ENCODE data around the gene PPM1B.
"Not testable (repeated sequence)": the region's sequence is repeated elsewhere in the genome, so short reads cannot be mapped to it uniquely, and the experiment has no call there.

The PPM1B gene

DNA sequence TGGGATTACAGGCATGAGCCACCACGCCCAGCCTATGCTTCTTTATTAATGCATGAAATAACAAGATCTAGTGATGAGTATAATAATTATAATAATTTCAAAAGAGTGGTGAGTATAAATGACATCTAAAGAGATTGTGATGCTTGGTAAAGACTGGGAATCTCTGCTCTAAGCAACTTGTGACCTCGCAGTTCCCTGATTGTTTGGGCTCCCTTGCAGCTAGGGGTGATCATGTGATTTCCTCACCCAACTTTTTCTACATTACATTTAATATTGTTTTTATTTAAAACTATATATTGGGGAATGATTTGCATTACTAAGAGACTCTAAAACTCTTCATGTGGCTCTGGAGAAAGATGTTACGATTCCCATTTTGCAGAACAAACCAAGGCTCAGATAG lies 4.1 kb upstream of the PPM1B start:
- DNase-seq: no peak

DNA sequence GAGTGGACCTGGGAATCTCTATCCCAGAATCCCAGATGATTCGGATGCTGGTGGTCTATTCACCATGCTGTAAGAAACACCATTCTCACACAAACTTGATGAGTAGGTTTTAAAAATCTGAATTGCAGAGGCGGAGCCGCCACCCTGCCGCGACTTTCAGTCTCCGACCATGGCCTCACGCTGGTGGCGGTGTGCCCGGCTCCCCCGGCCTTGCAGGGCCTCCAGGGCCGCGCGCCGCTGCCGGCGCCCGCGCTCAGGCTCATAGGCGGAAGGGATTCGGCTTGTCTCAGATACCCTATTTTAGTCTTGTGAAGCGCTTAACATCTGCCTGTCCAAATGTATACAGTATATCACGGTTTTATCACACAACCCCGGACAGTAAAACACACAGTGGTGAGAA lies 2.6 kb upstream of the PPM1B start:
- no peak for DNase-seq

DNA sequence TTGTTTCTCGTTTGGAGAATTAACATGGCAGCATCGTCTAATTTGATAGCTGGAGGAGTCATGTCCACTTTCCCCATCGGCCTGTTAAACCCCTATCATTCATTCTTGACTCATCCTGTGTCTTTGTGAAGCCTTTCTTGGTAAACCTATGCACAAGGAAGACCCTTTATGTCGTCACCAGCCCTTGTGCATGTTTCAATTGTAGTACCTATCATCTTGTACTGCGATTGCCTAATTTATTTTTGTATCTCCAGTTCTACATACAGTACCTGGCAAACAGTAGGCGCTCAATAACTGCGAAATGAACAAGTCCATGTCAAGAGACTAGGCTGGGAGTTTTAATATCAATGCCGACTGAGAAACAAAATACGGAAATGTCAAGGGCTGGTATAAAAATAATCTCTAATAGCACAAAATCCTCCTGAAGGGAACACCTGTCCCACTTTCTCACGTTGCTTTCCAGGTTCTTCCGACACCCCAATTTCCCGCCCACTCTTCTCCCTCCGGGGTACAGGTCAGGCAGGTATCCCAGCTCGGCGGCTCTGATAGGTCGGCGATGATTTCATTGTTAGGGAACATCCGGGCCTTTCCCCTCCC lies 1.3 kb upstream of the PPM1B start:
- no peak for DNase-seq

DNA sequence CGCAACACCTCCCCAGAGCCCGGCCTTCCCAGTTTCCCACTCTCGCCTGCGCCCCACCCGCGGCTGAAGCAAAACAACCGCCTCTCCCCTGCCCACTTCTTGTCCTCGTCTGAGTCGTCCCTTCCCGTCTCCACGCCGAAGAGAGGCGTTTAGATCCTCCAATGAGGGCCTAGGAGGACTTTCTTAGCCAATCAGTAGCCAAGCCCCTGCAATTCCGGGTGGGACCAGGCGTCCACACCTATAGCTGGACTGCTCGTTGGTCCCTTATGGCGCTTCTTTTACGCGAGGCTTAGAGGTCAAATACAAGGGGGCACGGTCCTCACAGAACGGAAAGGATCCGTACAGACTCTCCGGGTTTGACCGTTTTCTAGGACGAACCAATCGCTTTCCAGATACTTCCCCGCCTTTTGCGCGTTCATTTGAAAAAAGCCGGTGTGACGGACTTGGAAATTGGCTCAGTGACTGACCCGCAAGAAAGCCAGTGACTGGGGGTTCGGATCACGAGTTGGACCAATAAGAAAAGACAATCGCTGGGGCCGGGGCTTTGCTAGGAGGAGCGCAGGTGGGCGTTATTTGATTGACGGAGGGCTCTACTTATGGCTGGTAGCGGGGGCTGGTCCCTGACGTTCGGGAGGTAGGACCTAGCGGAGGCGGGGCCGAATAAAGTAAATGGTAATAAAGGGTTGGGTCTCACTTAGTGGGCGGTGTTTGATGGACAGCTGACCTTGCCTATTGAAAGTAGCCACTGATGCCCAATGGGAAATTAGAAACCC lies 581 bp upstream of the PPM1B start:
- peak; percentile 100 for DNase-seq

DNA sequence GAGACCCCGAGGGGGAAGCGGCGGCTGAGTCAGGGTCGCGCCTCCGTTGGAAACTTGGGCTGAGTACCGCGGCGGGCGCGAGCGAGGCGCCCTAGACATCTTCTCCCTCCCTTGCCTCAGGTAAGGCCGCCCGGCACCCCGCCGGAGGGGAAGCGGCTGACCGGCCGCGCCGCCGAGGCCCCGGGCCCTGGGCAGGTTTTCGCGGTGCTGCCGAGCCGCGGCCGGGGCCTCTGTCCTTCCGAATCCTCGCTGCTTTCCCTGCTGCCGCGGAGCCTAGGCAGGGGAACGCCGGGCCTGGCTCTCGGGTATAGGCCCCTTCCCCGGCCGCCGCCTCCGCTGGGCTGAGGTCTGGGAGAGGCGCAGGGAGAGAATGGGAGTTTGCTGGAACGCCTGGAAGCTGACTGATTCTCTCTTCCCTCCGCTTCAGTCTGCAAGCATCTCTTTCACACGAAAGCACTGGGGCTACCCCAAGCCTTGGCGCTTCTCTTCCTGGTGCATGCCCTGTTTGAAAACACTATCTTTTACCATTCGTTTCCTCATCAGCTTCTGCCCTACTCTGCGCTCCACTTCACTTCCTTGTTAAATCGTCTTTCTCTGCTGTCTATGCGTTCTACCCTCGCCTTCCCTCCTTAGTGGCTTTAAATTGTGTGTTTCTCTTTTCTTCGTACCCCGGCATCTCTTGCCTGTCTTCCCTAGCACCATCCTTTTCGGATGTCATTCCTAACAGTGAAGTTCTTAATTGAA lies 652 bp downstream of the PPM1B start:
- DNase-seq: no peak

DNA sequence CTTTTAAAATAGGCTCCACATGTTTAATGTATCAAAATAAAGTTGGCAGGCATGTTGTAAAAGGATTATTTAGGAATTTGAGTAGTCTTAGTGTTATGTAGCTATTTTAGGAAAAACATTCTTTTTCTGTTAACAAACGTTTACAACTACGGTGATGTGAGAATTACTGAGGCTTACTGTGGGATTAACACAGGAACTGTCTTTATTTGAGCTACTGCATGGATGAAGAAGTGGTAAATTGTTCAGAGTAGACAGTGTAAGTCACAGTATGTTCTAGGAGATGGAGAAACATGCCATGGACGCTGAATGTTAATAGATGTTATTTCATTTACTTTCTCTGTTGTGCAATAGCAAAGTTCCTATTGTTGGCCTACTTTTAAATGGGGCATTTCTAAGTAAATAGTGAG lies 1.6 kb downstream of the PPM1B start:
- no peak for DNase-seq

DNA sequence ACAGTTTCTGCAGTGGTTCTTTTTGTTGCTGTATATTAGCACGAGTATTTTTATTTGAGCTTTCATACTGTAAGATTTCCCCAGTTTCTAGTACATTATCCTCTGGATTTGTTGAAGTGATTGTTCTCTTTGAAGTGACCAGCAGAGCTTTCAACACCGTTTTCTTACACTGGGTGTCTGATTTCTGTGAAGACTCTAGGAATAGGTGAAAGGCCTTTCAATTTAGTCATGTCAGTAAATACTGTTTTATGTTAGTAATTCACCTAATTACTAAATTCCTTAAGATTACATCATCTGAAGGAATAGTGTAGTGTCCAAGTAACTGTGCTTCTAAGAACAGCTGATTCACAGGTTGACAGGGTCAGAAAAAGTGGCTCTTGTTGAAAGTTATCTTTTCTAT lies 2.3 kb downstream of the PPM1B start:
- DNase-seq: no peak

DNA sequence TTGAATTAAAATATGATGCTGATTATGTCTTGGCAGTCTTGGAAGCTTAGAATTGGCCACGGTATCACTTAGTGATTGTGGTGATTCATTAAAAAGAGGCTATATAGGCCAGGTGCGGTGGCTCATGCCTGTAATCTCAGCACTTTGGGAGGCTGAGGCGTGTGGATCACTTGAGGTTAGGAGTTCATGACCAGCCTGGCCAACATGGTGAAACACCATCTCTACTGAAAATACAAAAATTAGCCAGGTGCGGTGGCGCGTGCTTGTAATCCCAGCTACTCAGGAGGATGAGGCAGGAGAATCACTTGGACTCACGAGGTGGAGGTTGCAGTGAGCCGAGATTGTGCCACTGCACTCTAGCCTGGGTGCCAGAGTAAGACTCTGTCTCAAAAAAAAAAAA lies 2.8 kb downstream of the PPM1B start:
- not testable (repeated sequence) for DNase-seq

DNA sequence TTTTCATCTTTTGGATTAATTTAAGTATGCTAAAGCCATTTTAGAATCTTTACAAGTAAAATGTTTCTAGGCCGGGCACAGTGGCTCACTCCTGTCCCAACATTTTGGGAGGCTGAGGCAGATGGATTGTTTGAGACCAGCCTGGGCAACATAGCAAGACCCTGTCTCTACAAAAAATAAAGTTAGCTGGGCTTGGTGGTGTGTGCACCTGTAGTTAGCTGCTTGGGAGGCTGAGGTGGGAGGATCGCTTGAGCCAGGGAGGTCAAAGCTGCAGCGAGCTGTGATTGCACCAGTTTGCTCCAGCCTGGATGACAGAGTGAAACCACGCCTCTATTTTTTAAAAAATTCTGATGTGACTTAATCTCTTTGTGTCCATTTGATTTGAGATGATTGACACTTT lies 3.9 kb downstream of the PPM1B start:
- DNase-seq: no peak

DNA sequence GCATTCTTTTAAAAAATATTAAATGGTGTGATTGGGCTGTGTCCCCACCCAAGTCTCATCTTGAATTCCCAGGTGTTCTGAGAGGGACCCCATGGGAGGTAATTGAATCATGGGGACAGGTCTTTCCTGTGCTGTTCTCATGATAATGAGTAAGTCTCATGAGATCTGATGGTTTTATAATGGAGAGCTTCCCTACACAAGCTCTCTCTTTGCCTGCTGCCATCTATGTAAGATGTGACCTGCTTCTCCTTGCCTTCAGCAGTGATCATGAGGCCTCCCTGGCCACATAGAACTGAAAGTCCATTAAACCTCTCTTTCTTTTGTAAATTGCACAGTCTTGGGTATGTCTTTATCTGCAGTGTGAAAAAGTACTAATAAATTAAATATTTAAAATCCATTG lies 10.3 kb downstream of the PPM1B start:
- no peak for DNase-seq

DNA sequence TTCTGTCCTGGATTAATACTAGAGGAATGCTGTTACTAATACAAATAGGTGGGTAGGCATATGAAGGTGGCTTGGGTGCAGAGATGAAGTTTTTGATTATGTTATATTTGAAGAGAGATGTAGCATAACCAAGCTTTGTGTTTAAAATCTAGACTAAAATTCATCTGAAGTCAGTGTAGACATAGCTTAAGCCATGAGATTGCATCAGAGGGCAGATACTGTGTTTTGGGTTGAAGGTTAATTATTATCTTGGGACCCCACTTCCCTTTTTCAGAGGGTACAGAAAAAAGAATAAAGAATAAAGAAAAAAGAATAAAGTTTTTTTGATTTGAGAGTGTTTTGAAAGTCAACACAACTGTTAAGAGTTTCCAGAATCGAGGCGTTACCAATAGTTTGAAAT lies 13.0 kb downstream of the PPM1B start:
- DNase-seq: no peak

DNA sequence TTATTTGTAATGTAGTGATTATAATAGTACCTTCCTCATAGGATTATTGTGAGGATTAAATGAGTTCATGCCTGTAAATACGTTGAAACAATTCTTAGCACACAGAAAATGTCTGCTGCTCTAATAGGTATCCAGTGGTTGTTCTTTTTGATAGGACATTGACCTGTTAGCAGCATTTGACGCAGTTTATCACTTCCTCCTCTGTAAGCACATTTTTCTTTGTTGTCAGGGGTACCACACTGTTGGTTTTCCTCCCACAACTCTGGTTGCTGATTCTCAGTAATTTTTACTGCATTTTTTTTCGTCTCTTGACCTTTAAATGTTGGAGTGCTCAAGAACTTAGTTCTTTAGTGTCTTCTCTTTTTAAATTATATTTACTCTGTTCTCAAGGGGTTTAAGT lies 15.4 kb downstream of the PPM1B start:
- DNase-seq: no peak

DNA sequence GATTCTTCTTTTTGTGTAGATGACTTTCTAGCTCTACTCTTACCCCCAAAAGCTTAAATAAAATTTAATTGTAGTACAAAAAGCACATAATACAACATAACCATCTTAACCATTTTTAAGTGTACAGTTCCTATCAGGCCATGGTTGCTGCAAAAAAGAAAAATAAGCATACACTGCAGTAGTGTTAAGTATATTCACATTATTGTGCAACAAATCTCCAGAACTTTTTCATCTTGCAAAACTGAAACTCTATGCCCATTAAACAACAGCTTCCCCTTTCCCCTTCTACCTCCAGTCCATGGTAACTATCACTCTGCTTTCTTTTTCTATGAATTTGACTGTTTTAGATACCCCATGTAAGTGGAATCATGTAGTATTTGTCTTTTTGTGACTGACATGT lies 18.1 kb downstream of the PPM1B start:
- no peak for DNase-seq

DNA sequence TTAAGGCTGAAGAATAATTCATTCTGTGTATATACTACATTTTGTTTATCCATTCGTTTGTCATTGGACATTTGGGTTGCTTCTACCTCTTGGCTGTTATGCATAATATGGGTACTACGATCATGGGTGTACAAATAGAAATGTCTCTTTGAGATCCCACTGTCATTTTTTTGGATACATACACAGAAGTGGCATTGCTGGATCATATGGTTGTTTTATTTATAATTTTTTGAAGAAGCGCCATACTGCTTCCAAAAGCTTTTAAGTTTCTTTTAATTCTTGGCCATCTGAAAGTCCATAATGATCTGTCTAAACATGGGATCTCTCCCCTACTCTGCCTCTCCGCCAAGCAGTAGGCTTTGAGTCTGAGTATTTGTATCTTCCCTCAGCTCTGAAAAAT lies 18.6 kb downstream of the PPM1B start:
- DNase-seq: no peak

DNA sequence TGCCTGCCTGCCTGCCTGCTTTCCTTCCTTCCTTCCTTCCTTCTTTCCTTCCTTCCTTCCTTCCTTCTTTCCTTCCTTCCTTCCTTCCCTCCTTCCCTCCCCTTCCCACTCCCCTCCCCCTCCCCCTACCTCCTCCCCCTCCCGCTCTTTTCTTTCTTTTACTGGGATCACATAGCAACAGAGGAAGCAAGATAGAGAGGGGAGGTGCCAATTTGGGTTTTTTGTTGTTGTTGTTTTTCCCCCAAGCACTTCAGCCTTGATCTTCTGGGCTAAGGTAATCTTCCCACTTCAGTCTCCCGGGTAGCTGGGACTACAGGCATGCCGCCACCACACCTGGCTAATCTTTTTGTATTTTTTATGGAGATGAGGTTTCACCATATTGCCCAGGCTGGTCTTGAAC lies 20.0 kb downstream of the PPM1B start:
- no peak for DNase-seq

DNA sequence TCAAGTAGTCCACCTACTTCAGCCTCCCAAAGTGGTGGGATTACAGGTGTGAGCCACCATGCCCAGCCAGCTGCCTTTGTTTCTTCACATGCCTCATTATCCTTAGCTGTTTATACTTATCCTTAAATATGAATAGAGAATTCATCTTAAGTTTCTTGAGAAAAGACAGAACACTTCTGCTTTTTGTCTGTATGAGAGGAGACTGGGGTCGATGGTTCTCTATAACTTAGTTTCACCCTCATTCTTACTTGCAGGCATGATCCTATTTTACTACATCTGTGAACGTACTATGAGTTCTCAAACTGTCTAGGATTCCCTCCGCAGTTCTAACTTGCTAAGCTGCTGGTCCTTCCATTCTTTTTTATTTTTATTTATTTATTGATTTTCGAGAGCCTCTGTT lies 20.4 kb downstream of the PPM1B start:
- no peak for DNase-seq

DNA sequence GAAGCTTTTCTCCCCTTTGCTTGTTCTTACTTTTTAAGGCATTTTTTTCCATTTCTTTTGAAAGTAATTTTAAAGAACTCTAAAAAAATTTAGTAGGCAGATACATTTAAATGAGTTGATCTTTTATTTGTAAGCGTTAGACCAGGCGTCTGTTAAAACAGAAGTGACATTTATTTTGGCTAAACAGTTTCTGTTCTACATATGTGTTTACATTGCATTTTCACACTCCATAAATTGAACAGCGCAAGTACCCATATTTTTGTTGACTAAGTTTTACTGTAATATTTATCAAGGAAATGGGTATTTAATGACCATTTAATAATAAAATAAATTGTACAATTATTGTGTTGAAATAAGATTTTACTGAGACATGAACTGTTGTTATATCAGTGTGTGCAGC lies 21.9 kb downstream of the PPM1B start:
- no peak for DNase-seq

DNA sequence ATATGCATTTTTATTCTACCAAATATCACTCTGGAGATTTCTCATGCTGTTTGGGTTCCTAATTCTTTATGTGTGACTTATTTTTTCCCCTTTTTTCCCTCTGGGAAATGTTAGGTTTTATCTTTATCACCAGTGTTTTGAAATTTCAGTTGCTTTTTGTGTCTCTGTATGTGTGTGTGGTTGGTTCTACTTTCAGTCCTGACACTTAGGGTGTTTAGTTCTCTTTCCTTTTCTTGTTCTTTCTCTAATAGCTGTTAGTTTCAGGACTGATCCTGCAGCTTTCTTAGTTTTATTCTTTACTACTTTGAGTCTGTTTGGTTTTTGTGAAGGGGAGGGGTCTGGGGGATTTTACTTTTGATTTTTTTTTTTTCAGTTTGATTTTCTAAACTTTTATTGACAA lies 23.1 kb downstream of the PPM1B start:
- no peak for DNase-seq

DNA sequence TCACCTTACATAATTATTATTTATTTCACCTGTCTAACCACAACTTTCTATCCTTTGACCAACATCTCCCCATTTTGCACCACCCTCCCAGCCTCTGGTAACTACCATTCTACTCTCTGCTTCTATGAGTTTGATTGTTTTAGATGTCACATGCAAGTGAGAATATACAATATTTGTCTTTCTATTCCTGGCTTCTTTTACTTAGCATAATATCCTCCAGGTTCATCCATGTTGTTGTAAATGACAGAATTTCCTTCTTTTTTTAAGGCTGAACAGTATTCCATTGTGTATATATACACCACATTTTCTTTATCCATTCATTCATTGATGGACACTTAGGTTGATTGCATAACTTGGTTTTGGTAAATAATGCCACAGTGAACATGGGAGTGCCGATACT lies 24.0 kb downstream of the PPM1B start:
- no peak for DNase-seq

DNA sequence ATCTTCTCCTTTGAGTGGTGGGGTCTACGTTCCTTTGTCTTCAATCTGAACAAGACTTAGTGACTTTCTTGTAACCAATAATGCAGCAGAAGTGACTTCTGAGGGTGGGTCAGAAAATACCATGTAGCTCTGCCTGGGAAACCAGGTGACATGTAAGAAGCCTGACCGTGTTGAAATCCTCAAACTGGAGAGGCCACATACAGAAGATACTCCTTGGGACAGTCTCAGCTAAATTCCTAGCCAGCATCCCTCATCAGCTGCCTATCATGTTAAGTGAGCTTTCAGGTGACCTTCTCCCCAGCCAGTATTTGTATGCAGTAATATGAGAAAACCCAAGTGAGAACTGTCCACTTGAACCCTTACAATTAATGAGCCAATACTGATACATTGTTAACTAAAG lies 27.0 kb downstream of the PPM1B start:
- DNase-seq: no peak

DNA sequence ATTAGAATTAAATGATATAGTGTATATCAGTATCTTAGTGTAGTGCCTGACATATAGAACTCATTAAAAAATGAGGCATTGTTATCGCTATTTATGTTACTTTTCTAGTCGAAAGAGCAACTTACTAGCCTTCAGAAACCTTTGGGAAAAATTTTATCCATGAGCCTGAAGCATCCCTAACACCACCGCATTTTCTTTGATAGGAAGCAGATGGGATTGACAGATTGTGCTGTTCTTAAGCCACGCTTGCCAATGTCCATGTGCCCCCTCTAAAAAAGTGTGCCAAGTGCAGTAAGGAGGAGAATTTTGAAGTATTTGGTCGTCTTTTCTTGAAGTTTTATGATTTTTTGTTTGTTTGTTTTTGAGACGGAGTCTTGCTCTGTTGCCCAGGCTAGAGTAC lies 29.1 kb downstream of the PPM1B start:
- no peak for DNase-seq

DNA sequence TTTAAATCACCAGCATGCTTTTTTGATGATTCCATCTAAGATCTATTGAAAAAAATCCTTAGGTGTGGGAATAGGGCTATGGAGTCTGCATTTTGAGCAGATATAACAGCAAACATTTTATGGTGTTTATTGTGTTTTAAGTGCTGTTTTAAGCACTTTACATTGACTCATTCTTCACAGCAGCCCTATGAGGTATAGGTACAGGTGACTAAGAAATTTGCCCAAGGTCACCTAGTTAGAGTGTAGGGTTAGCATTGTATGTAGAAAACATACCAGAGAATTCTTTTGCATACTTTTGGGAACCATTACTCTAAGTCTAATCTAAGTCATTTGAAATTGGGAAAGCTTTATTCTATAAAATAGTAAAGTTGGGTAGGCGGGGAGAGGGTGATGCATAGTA lies 31.3 kb downstream of the PPM1B start:
- DNase-seq: no peak

DNA sequence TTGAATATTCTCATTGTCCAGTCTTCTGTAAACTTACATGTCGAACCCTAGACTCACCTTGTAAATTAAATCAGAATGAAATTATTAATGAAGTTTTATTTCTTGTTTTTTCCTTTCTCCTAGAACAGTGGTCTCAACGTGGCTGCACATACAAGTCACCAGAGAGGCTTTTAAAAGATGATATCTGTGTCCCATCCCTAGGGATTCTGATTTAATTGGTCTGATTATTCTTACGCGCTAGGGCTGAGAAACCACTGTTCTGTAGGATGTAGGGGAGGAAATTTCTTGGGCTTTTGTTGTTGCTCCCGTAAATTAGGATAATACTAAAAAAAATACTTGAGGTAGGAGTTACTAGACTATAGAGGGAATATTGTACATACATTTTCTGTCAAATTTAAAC lies 32.1 kb downstream of the PPM1B start:
- DNase-seq: no peak

DNA sequence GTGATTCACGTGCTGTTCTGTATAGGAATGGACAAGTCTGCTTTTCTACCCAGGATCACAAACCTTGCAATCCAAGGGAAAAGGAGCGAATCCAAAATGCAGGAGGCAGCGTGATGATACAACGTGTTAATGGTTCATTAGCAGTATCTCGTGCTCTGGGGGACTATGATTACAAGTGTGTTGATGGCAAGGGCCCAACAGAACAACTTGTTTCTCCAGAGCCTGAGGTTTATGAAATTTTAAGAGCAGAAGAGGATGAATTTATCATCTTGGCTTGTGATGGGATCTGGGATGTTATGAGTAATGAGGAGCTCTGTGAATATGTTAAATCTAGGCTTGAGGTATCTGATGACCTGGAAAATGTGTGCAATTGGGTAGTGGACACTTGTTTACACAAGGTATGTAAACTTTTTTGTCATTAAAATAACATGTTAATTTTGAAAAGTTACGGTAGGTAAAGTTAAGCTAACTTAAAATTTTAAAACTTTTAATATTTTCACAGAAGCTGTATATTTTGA lies 33.0 kb downstream of the PPM1B start:
- no peak for DNase-seq

All from NCI-H1417 treated with DMSO at 0.1 percent for 48 hours (cell line).